Lower leg skin (tissue), 3 donors: Measurements from ENCODE around the gene DDRGK1.

Source experiments
- CTCF ChIP-seq, 3 donors: fragments of 450-650 bp; IDR thresholded peaks; one replicate each; pipeline ENCODE4 v1.5.1; 2016; ENCODE audit warnings: antibody characterized with exemption in 3 of 3, mild to moderate bottlenecking in 3 of 3, moderate library complexity in 2 of 3
- POLR2A ChIP-seq, 2 donors: fragments of 450-650 bp; IDR thresholded peaks; one replicate each; pipeline ENCODE4 v1.6.1; 2016 to 2017; ENCODE audit warnings: antibody characterized with exemption in 2 of 2, mild to moderate bottlenecking in 1 of 2, moderate library complexity in 1 of 2

GRCh38 chr20:3164763-3165410, 39.6 kb downstream of the DDRGK1 start:
- TF ChIP-seq CTCF (IDR thresholded peaks at IDR 0.05) (no peak), POLR2A (IDR thresholded peaks at IDR 0.05) (no peak)
